Smooth muscle cell (in vitro differentiated cells): ENCODE measurements around the gene YAE1. TPM values are rescaled to one million over a fixed set of nuclear protein-coding genes. Genes with fewer than 3 reads are reported as not detected.
A peak's percentile ranks its signal among the peaks of the same experiment; 100 is the strongest.

Experiments used
- DNase-seq: peaks from one replicate; lab custom pipeline; 2025; ENCODE audit not compliant: unreplicated experiment; lab: John Stamatoyannopoulos, UW
- H2AFZ ChIP-seq: fragments of 200-600 bp; sonication (generic); 2 replicates; pipeline ENCODE4 v1.6.0; 2016; ENCODE audit warnings: antibody characterized with exemption, low read depth, mild to moderate bottlenecking
- H3F3A ChIP-seq: fragments of 200-600 bp; sonication (generic); 2 replicates; pipeline ENCODE4 v1.6.0; 2017; ENCODE audit warnings: antibody characterized with exemption, low read depth
- H3K27ac ChIP-seq: fragments of 200-600 bp; sonication (generic); 2 replicates; pipeline ENCODE4 v1.5.1; 2016; ENCODE audit warnings: low read depth, mild to moderate bottlenecking
- H3K27me3 ChIP-seq: fragments of 200-600 bp; sonication (generic); 2 replicates; pipeline ENCODE4 v1.6.1; 2016; ENCODE audit warnings: low read depth, mild to moderate bottlenecking
- H3K36me3 ChIP-seq: fragments of 200-600 bp; sonication (generic); 2 replicates; pipeline ENCODE4 v1.5.1; 2016; ENCODE audit warnings: low read depth
- H3K4me1 ChIP-seq: fragments of 200-600 bp; sonication (generic); 2 replicates; pipeline ENCODE4 v1.5.1; 2016; ENCODE audit warnings: low read depth
- H3K4me2 ChIP-seq: fragments of 200-600 bp; sonication (generic); 2 replicates; pipeline ENCODE4 v1.6.0; 2016; ENCODE audit warnings: mild to moderate bottlenecking
- H3K4me3 ChIP-seq: fragments of 200-600 bp; sonication (generic); 2 replicates; pipeline ENCODE4 v1.5.1; 2016; ENCODE audit warnings: mild to moderate bottlenecking
- H3K79me2 ChIP-seq: fragments of 200-600 bp; sonication (generic); 2 replicates; pipeline ENCODE4 v1.6.0; 2016; ENCODE audit warnings: low read depth, mild to moderate bottlenecking
- H3K9ac ChIP-seq: fragments of 200-600 bp; sonication (generic); 2 replicates; pipeline ENCODE4 v1.6.0; 2016; ENCODE audit warnings: low read depth
- H3K9me3 ChIP-seq: fragments of 200-600 bp; sonication (generic); replicated peaks from 2 replicates; pipeline ENCODE4 v1.5.1; 2016; ENCODE audit warnings: low read depth
- H4K20me1 ChIP-seq: fragments of 200-600 bp; sonication (generic); 2 replicates; pipeline ENCODE4 v1.6.0; 2016; ENCODE audit warnings: low read depth
- CTCF ChIP-seq: fragments of 200-600 bp; sonication (generic); IDR thresholded peaks from 2 replicates; pipeline ENCODE4 v1.5.1; 2017; ENCODE audit warnings: borderline replicate concordance, mild to moderate bottlenecking, antibody characterized with exemption; ENCODE audit not compliant: insufficient read depth, poor library complexity, severe bottlenecking
- WGBS: methylation state at CpG from one replicate; pipeline ENCODE4 v1.1.7; 2016; ENCODE audit warnings: low lambda C conversion rate; 5-methylcytosine and 5-hydroxymethylcytosine counted together
- polyA plus RNA-seq: library from polyadenylated mRNA; unstranded; fragments of >200 nt; fragmentation: Nextera tagmentation; extraction: Ambion mirVana; gene quantifications from 2 replicates; pipeline ENCODE4 v1.2.1, GENCODE V29; 2016
- total RNA-seq: library from RNA; depleted of rRNA; stranded (reverse); fragments of >200 nt; gene quantifications from 2 replicates; pipeline ENCODE4 v1.2.3, GENCODE V29; 2014

The YAE1 gene
- total RNA-seq (19.6 and 28.3 TPM in 2 replicates), polyA plus RNA-seq (29.1 and 32.5 TPM in 2 replicates)

- Histone ChIP-seq H4K20me1 (peaks cover 22% of the 10 kb centered on the region), H3K27me3 (no peaks in the 10 kb centered on the region), H2AFZ (peak within 1 kb of the TSS; percentile 99), H3F3A (no peaks in the 10 kb centered on the region), H3K79me2 (peaks cover 33% of the 10 kb centered on the region), H3K4me1 (peaks cover 14% of the 10 kb centered on the region), H3K9me3 (no peaks in the 10 kb centered on the region), H3K27ac (peak within 1 kb of the TSS; percentile 44), H3K36me3 (no peaks in the 10 kb centered on the region), H3K4me3 (peak within 1 kb of the TSS; percentile 98), H3K9ac (peak within 1 kb of the TSS; percentile 82), H3K4me2 (peak within 1 kb of the TSS; percentile 91)
- WGBS: under 1% methylated on average over 64 of the region's 64 CpGs
- peak; percentile 32 for DNase-seq
- no peak for TF ChIP-seq CTCF
Measured at GRCh38 chr7:39566023-39566921, at the start of gene YAE1. TSS of gene YAE1 (plus strand) at chr7:39566404. CDS start at chr7:39566419, 15 bp downstream.

GRCh38 chr7:39516498-39516897, 49.7 kb upstream of the YAE1 start:
- Histone ChIP-seq H4K20me1 (no peaks in the 10 kb centered on the region), H3K79me2 (no peaks in the 10 kb centered on the region), H3K9ac (no peak overlapping the region), H2AFZ (no peak overlapping the region), H3K4me3 (no peak overlapping the region), H3K4me1 (no peaks in the 10 kb centered on the region), H3K4me2 (no peak overlapping the region), H3K27ac (no peak overlapping the region), H3K27me3 (no peaks in the 10 kb centered on the region), H3F3A (no peaks in the 10 kb centered on the region), H3K9me3 (no peaks in the 10 kb centered on the region), H3K36me3 (no peaks in the 10 kb centered on the region)
- WGBS: 85% methylated on average over 7 of the region's 7 CpGs
- no peak for TF ChIP-seq CTCF
- DNase-seq: no peak

- no peaks in the 10 kb centered on the region for H3K79me2 ChIP-seq
- no peak overlapping the region for H3K4me2 ChIP-seq
- WGBS: 86% methylated on average over 3 of the region's 3 CpGs
- no peaks in the 10 kb centered on the region for H3F3A ChIP-seq
- no peak for DNase-seq
- H2AFZ ChIP-seq: no peak overlapping the region
- no peak overlapping the region for H3K27ac ChIP-seq
- H3K4me3 ChIP-seq: no peak overlapping the region
- no peaks in the 10 kb centered on the region for H3K36me3 ChIP-seq
- H4K20me1 ChIP-seq: no peaks in the 10 kb centered on the region
- no peaks in the 10 kb centered on the region for H3K27me3 ChIP-seq
- no peaks in the 10 kb centered on the region for H3K9me3 ChIP-seq
- no peak overlapping the region for H3K9ac ChIP-seq
- no peak for TF ChIP-seq CTCF
- no peaks in the 10 kb centered on the region for H3K4me1 ChIP-seq
Measured at GRCh38 chr7:39517240-39517639, 49.0 kb upstream of the YAE1 start.
